K562 (cell line): ENCODE results near the gene C10orf95. TPM values are rescaled to one million over a fixed set of nuclear protein-coding genes. Genes with fewer than 3 reads are reported as not detected.
A peak's percentile ranks its signal among the peaks of the same experiment; 100 is the strongest.

Experiments
- ETS1 ChIP-seq: conservative IDR thresholded peaks from 2 replicates; pipeline ENCODE4 v1.6.1; 2011; ENCODE audit warnings: low read depth, mild to moderate bottlenecking, low read length; ENCODE audit not compliant: control insufficient read depth
- MNT ChIP-seq, 2 experiments: fragments of 450-650 bp; conservative IDR thresholded peaks; 2 replicates each; pipeline ENCODE4 v1.6.1; 2017; ENCODE audit warnings: mild to moderate bottlenecking in 2 of 2, moderate library complexity in 2 of 2
- NRF1 ChIP-seq, 2 experiments: fragments of 450-650 bp; IDR thresholded peaks in 1 of 2; conservative IDR thresholded peaks in 1 of 2; 2 replicates each; pipeline ENCODE4 v1.6.1; 2014; ENCODE audit warnings: mild to moderate bottlenecking in 2 of 2
- SMARCB1 ChIP-seq: IDR thresholded peaks from 2 replicates; pipeline ENCODE4 v1.6.1; 2011; ENCODE audit warnings: improper control_type of control experiment, low read depth; ENCODE audit not compliant: insufficient read length
- SMC3 ChIP-seq: conservative IDR thresholded peaks from 2 replicates; pipeline ENCODE4 v1.6.1; 2011; ENCODE audit warnings: low read depth, low read length, improper control_type of control experiment; ENCODE audit not compliant: insufficient read depth
- SOX6 ChIP-seq: fragments of 450-650 bp; IDR thresholded peaks from 2 replicates; pipeline ENCODE4 v1.6.1; 2014; ENCODE audit warnings: mild to moderate bottlenecking
- UBTF ChIP-seq, 2 experiments: IDR thresholded peaks; 2 replicates each; pipeline ENCODE4 v1.6.1; 2012; ENCODE audit warnings: improper control_type of control experiment in 2 of 2, low read depth in 2 of 2, low read length in 2 of 2, borderline replicate concordance in 1 of 2
- ZBTB40 ChIP-seq, 2 experiments: fragments of 450-650 bp in 1 of 2; sonication (generic) in 1 of 2; formaldehyde crosslinking in 1 of 2; IDR thresholded peaks; 2 replicates each; pipeline versions ENCODE4 v1.7.1 to v1.9.0; 2016 to 2022; ENCODE audit warnings: inconsistent platforms in 1 of 2, mild to moderate bottlenecking in 1 of 2, missing genetic modification reagents in 1 of 2
- ZNF197 ChIP-seq: fragments of 200-800 bp; sonication (Bioruptor generic); IDR thresholded peaks from 2 replicates; pipeline ENCODE4 v1.6.1; 2016; ENCODE audit warnings: low read depth, missing genetic modification characterization, missing compliant biosample characterization
- ZNF263 ChIP-seq: sonication (generic); formaldehyde crosslinking; IDR thresholded peaks from 2 replicates; pipeline ENCODE4 v1.8.0; 2022; ENCODE audit warnings: mild to moderate bottlenecking, missing genetic modification reagents, borderline replicate concordance
- polyA plus RNA-seq, 8 experiments: library from polyadenylated mRNA; depleted of rRNA in 4 of 8; stranded (reverse) in 5 of 8; unstranded in 3 of 8; fragments of >200 nt; fragmentation: Nextera tagmentation in 2 of 8; fragmentation: Illumina TruSeq in 1 of 8; extraction: Ambion mirVana in 2 of 8; extraction: Trizol in 1 of 8; gene quantifications; 2 replicates each; pipeline versions ENCODE4 v1.2.1 to v1.2.3, GENCODE V29; 2011 to 2014; ENCODE audit warnings: inconsistent platforms in 1 of 8, missing spikeins in 1 of 8
- total RNA-seq, 7 experiments: library from RNA; depleted of rRNA in 6 of 7; stranded (reverse); fragments of >200 nt in 6 of 7; fragmentation: Illumina TruSeq in 2 of 7; extraction: Trizol in 2 of 7; gene quantifications; 2 replicates each; pipeline versions ENCODE4 v1.2.1 to v1.2.3, GENCODE V29; 2011 to 2021; ENCODE audit warnings: low replicate concordance in 1 of 7

C10orf95 gene
- total and polyA plus RNA-seq, 9 of the 15 experiments (the other 6 are each of a cell fraction or from before 2014, with no cell fraction given) = 0.03 to 0.41 (median 0.17) TPM; not detected in 1

- TF ChIP-seq UBTF (IDR thresholded peaks at IDR 0.05; ENCODE audit: borderline replicate concordance in 1 of 2, low read depth in 2 of 2, low read length in 2 of 2) (0 out of 4 replicates have a peak, but pooled peaks of 1 of the 2 experiments have one; percentile 21), SOX6 (peak; percentile 15; the same call in 1 of the 2 replicates), ZNF263 (CRISPR knock-in tag) (peak; percentile 62; the same call in 1 of the 2 replicates), ETS1 (0 out of 2 replicates have a peak, but pooled peaks have one; percentile 47), MNT (conservative IDR thresholded peaks at IDR 0.05) (peak; percentile 37 to 76; a peak in 3 of 4 replicates), SMARCB1 (no peak), NRF1 (conservative IDR thresholded peaks at IDR 0.05 in 1 of 2, IDR thresholded peaks at IDR 0.05 in 1 of 2) (peak; percentile 91 to 93), SMC3 (0 out of 2 replicates have a peak, but pooled peaks have one; percentile 14), ZBTB40 (IDR thresholded peaks at IDR 0.05) (peak; percentile 94), ZBTB40 (CRISPR knock-in tag; IDR thresholded peaks at IDR 0.05) (no peak), ZNF197 (peak; percentile 63; the same call in 1 of the 2 replicates)
Measured at GRCh38 chr10:102420714-102421506, 30.4 kb downstream of the C10orf95 start, which contains the start of gene FBXL15 (continued).
